Measurements from ENCODE around the gene RPL12. TPM values are rescaled to one million over a fixed set of nuclear protein-coding genes. Genes with fewer than 3 reads are reported as not detected.

RPL12 gene
- total and polyA plus RNA-seq, 9 of the 15 experiments (the other 6 are each of a cell fraction or from before 2014, with no cell fraction given): 1,614 to 4,558 (median 2,531) TPM

DNA sequence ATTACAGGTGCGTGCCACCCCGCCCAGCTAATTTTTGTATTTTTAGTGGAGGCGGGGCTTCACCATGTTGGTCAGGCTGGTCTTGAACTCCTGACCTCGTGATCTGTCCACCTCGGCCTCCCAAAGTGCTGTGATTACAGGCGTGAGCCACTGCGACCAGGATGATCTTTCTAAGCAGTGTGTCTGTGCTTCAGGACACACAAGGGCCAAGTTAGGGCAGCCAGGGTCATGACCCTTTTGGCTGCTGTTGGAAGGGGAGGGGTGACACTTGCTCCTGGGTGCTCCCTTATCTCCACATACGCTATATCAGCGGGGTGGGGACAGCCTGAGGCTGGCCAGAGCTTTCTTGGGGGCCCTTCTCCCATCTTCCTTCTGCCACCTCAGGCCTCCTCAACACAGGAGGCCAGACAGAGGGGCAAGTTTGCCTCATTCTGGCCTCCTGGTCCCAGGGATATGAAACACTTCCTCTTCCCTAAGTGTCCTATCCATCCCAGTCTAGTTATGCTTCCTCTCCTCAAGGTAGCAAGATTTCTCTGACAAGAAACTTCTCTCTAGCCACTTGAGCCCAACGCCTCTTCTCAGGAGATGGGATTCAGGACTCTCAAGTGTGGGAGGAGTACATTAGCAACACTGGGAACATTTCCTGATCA, 28.9 kb downstream of the RPL12 start (continued):
- TF ChIP-seq FUS (optimal IDR thresholded peaks at IDR 0.05; ENCODE audit: low read depth, low read length) (no peak), LARP7 (IDR thresholded peaks at IDR 0.05) (no peak), ZBTB40 (IDR thresholded peaks at IDR 0.05) (no peak), ZBTB40 (CRISPR knock-in tag; IDR thresholded peaks at IDR 0.05) (no peak), CUX1 (CRISPR knock-in tag; IDR thresholded peaks at IDR 0.05) (no peak), ZNF311 (CRISPR knock-in tag; IDR thresholded peaks at IDR 0.05) (no peak), RAD21 (CRISPR knock-in tag; conservative IDR thresholded peaks at IDR 0.05 in 1 of 2, IDR thresholded peaks at IDR 0.05 in 1 of 2) (no peak), MYBL2 (IDR thresholded peaks at IDR 0.05; ENCODE audit: low read depth) (no peak), MYBL2 (CRISPR knock-in tag; IDR thresholded peaks at IDR 0.05; ENCODE audit: borderline replicate concordance) (no peak), CBX2 (IDR thresholded peaks at IDR 0.05; ENCODE audit: insufficient read depth, low read length, poor library complexity, severe bottlenecking) (no peak), ELK3 (CRISPR knock-in tag; IDR thresholded peaks at IDR 0.05) (no peak)

Data from K562 (cell line).